Activated CD4-positive, alpha-beta T cell treated with anti-CD3 and anti-CD28 coated beads, Interleukin-2, amount 50 U/mL, for 1 hour (primary cell): ENCODE measurements around the gene C3orf20.

ENCODE experiments used
- DNase-seq: peaks from one replicate; pipeline ENCODE4 v3.0.0-alpha.2; 2020

Gene C3orf20

DNA sequence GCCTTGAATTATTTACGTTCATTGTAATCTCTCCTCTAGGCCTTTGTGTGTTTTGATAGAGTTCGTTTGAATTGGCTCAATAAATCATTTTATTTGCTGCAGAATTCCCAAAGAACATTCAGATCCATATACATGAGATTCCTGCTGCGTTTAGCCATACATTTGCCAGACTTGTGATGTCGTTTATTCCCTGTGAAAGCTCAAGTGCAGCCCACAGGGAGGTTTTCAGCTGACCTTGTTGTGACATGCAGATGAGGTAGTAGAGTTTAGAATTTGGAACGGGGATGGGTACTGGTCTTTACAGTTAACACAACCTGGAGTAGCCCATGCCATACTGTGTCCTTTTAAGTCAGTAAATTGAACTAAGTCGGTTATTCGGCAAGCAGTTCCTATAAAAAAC is at the start of gene C3orf20:
Gene C3orf20 (plus strand): TSS at position 301 of the 400 bp plus-strand sequence. CDS start 7,573 bp downstream, outside the sequence.
- DNase-seq: no peak

- DNase-seq: no peak
Observed at GRCh38 chr3:14625443-14625842, 49.5 kb upstream of the C3orf20 start.

DNA sequence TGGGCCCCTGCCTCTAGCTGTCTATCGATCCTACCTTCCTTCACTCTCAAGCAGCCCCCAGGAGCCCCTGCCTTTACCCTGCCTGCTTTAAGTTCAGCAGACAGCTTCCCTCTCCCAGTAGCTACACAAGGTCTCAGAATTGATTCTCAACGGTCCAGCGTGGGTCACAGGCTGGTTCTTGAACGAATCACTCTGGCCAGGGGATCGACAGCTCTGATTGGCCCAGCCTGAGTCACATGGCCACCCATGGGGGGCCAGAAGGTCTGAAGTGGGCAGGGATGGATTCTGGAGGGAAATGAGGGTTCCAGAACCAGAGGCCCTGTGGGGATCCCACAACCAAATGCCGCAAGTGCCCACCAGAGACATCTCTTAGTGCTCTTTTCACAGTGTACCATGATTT is 47.1 kb upstream of the C3orf20 start:
- no peak for DNase-seq

DNA sequence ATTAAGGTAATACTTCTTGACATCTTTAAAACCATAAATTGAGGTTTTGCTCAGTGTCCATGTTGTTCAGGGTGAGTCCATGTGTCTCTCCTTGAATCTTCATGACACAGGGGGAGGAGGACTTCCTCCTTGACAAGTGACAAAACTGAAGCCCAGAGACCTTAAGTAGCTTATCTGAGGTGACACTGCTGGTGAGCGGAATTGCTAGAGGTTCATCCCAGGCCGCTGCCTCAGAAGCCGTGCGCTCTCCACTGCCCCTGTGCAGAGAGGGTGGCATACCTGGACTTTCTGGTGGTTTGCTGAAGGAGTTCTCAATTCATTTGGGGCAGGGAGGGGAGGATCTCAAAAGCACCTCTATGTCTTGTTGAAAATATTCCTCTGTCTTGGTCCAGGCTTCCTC is 46.5 kb upstream of the C3orf20 start:
- no peak for DNase-seq

GRCh38 chr3:14630404-14631100 is 44.4 kb upstream of the C3orf20 start:
- no peak for DNase-seq

DNA sequence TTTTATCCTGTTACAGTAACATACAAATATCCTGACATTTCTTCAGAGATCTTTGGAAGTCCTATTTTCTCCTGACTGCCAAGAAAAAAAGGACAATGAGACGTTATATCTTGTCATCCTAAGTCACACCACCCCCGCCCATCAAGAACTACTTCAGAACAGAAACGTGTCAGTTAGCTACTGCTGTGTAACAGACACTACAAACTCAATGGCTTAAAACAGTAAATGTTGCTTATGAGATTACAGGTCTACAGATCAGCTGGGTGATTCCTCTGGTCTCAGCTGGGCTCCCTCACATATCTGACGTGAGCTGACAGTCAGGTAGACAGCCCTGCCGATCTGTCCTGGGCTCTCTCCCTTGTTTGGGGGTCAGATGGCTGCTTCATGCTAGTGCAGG is 43.8 kb upstream of the C3orf20 start:
- DNase-seq: no peak

DNA sequence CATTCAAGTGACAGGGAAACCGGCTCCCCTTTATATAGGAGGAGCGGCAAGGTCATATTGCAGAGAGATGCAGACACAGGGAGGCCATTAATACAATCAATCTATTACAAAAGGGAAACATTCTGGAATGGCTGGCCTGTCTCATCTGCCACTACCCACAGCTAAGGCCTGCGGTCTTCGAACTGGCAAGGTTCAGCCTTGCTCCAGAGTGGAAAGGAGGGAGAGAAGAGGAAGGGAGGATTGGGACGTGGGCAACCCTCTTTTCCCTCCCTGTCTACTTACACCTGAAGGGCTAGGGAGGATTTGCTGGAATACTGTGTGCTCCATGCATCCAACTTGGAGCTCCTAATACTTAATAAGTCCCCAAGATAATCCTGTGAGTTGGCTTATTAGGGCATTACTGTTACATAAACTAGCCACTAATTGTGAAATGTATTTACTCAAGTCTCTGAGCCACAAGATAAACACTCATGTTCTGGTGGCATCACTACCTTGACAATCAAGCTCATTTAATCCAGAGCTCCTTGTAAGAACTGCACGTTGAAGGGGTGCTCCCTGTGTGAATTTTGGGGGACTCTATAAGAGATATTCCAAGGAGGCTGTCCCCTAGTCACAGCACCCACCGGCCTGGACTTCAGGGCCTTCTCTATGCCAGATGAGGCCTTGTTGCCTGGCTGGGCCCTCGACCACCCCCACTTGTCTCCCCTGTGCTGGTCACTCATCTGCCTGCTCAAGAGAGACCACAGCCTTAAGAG is 43.1 kb upstream of the C3orf20 start:
- DNase-seq: no peak

- DNase-seq: no peak
Observed at GRCh38 chr3:14632442-14632930, 42.5 kb upstream of the C3orf20 start.

DNA sequence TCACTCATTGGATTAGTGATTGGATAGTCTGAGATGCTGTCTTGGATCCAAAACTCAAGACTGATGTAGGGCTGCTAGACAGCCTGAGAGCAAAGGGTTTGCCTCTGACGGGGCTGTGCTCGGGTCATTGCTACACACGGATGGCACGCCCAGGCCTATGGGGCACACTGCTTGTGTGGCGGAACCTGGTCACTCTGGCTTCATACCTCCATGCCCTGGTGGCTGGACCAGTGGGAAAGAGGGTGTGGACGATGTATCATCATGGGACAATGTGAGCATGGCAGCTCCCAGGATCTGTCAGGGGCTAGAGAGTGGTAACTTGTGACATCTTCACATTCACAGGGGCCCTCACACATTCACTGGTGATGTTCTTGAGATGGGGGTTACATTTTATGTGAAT is 41.5 kb upstream of the C3orf20 start:
- no peak for DNase-seq

DNA sequence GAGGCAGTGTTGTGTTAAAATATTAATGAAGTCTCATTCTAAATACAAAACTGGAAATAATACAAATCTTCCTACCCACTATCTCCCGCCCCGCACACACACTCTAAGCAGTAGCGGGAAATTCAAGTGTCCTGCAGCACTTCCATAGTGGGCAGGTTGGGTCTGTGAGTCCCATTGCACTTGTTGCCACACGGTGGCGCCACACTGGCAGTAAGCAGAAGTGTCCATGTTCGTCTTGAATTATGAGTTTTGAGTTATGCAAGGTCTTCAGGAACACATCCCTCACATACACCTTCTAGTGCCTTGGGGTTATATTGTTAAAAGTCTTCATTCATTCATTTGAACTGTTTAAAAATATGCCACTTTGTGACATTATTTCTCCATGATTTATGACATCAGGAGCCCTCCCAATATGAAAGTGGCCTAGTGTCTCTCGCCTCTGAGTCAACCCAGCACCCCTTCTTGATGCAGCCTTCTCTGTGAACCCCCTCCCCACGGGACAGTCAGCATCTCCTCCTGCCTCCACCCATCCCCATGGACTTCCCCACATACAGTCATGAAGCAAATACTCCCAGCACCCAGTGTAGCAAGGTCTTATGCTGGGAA is 41.0 kb upstream of the C3orf20 start:
- DNase-seq: peak; percentile 56

GRCh38 chr3:14634763-14635400 is 40.1 kb upstream of the C3orf20 start:
- no peak for DNase-seq

GRCh38 chr3:14636496-14637087 is 38.3 kb upstream of the C3orf20 start:
- no peak for DNase-seq

GRCh38 chr3:14640157-14640562 is 34.8 kb upstream of the C3orf20 start:
- DNase-seq: no peak

GRCh38 chr3:14640734-14641133 is 34.2 kb upstream of the C3orf20 start:
- no peak for DNase-seq

GRCh38 chr3:14641346-14641745 is 33.6 kb upstream of the C3orf20 start:
- DNase-seq: no peak

DNA sequence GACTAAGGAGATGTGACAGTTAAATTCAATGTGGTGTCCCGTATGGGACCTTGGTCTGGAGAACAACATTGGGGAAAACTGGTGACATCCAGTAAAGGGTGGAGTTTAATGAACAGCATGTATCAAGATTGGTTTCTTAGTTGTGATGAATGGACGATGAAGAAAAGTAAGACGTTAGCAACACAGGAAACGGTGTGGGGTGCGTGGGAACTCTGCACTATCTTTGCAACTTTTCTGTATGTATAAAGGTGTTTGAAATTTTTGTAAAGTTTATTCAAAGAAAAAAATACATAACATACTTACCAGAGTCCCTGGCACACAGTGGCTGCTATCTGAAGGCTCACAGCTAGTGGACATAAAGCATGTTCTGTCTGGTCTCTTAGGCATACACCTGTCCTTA is 29.5 kb upstream of the C3orf20 start:
- no peak for DNase-seq

DNA sequence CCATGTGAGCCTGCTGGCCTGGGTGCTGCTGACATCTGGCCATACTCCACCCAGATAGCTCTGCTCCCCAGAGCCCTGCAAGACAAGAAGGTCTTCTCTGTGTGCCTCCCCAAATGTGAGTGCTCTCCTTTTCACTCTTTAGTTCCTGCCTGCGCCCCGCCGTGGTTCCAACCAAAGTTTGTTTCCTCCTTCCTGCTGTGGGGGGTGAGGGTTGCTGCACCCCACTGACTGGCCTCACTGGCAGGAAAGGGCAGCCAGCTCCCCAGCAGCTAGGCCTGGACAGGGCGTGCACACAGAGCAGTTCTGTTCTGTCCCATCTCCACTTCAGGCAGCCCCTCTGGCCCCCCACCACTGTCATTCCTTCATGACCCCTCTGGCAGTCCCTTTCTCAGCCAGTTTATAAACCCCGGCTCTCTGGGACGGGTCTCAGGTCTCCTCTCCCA is 28.8 kb upstream of the C3orf20 start:
- DNase-seq: no peak

GRCh38 chr3:14646589-14647413 is 28.1 kb upstream of the C3orf20 start:
- no peak for DNase-seq

GRCh38 chr3:14647976-14648955 is 26.7 kb upstream of the C3orf20 start:
- no peak for DNase-seq

DNA sequence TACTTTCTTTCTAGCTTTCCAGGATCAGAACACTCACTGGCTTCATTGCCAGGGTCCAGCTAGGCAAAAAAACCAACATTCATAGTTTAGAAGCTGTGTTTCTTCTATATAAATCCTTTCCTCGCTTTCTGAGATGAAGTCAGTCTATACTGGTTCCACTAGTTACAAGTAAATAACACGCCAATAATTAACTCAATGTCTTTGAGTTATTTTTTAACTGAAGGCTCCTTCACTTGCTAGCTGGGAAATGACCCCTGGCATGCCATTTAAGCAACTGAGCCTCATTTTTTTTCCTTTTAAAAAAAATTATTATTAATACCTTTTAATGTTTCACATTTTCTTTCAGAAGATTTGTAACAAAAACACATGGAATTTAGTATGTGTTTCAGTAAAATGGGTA is 25.5 kb upstream of the C3orf20 start:
- DNase-seq: no peak

GRCh38 chr3:14650193-14650592 is 24.7 kb upstream of the C3orf20 start:
- DNase-seq: no peak
